ENCODE results near the gene SMARCAD1.
"Not testable (repeated sequence)": the region's sequence is repeated elsewhere in the genome, so short reads cannot be mapped to it uniquely, and the experiment has no call there.

Gene SMARCAD1

GRCh38 chr4:94298725-94299252 is 91.1 kb downstream of the SMARCAD1 start:
- no peak for DNase-seq (ENCODE audit: low read depth, low spot score)

GRCh38 chr4:94302191-94302590 is 94.5 kb downstream of the SMARCAD1 start:
- no peak for DNase-seq (ENCODE audit: low read depth, low spot score)

GRCh38 chr4:94304365-94304971 is 96.8 kb downstream of the SMARCAD1 start:
- no peak for DNase-seq (ENCODE audit: low read depth, low spot score)

- no peak for DNase-seq (ENCODE audit: low read depth, low spot score)
Observed at GRCh38 chr4:94305466-94306225, 98.0 kb downstream of the SMARCAD1 start.

- DNase-seq (ENCODE audit: low read depth, low spot score) = no peak
Observed at GRCh38 chr4:94306713-94307112, 99.0 kb downstream of the SMARCAD1 start.

GRCh38 chr4:94307231-94307871 is 99.7 kb downstream of the SMARCAD1 start:
- DNase-seq (ENCODE audit: low read depth, low spot score) = no peak

GRCh38 chr4:94319927-94320326 is 112.3 kb downstream of the SMARCAD1 start:
- DNase-seq (ENCODE audit: low read depth, low spot score) = not testable (repeated sequence)

- no peak for DNase-seq (ENCODE audit: low read depth, low spot score)
Observed at GRCh38 chr4:94325835-94326234, 118.2 kb downstream of the SMARCAD1 start.

- no peak for DNase-seq (ENCODE audit: low read depth, low spot score)
Observed at GRCh38 chr4:94329933-94330332, 122.3 kb downstream of the SMARCAD1 start.

GRCh38 chr4:94332983-94333590 is 125.4 kb downstream of the SMARCAD1 start:
- no peak for DNase-seq (ENCODE audit: low read depth, low spot score)

GRCh38 chr4:94333866-94334265 is 126.2 kb downstream of the SMARCAD1 start:
- DNase-seq (ENCODE audit: low read depth, low spot score) = no peak

- DNase-seq (ENCODE audit: low read depth, low spot score) = no peak
Observed at GRCh38 chr4:94334476-94334875, 126.8 kb downstream of the SMARCAD1 start.

GRCh38 chr4:94334962-94335361 is 127.3 kb downstream of the SMARCAD1 start:
- DNase-seq (ENCODE audit: low read depth, low spot score) = no peak

- DNase-seq (ENCODE audit: low read depth, low spot score) = no peak
Observed at GRCh38 chr4:94336303-94336702, 128.6 kb downstream of the SMARCAD1 start.

- DNase-seq (ENCODE audit: low read depth, low spot score) = not testable (repeated sequence)
Observed at GRCh38 chr4:94336791-94337190, 129.1 kb downstream of the SMARCAD1 start.

GRCh38 chr4:94338681-94339351 is 131.2 kb downstream of the SMARCAD1 start:
- DNase-seq (ENCODE audit: low read depth, low spot score) = no peak

GRCh38 chr4:94339779-94340178 is 132.1 kb downstream of the SMARCAD1 start:
- no peak for DNase-seq (ENCODE audit: low read depth, low spot score)

Data from activated naive CD8-positive, alpha-beta T cell treated with anti-CD3 and anti-CD28 coated beads, Interleukin-2, amount 50 U/mL, for 16 hours (primary cell).